ENCODE data around the gene RPLP2. TPM values are rescaled to one million over a fixed set of nuclear protein-coding genes. Genes with fewer than 3 reads are reported as not detected.

Gene RPLP2
- total and polyA plus RNA-seq, 4 donors: 441 to 2,648 (median 1,513) TPM

- no peaks in the 10 kb centered on the region for H3K27me3 ChIP-seq (ENCODE audit: control insufficient read depth in 3 of 3, insufficient read depth in 3 of 3, low read length in 2 of 3)
- peaks cover 4 to 46% (median 18%) of the 10 kb centered on the region in 4 donors for H3K36me3 ChIP-seq (ENCODE audit: control insufficient read depth in 4 of 4, insufficient read depth in 4 of 4, low read length in 4 of 4)
- H3K27ac ChIP-seq (ENCODE audit: low read depth in 1 of 2, low read length in 1 of 2): peak overlapping the region in 1 of 2 donors; percentile 15
- no peak for DNase-seq
- H3K4me3 ChIP-seq: no peak overlapping the region
- H3K4me1 ChIP-seq (ENCODE audit: control insufficient read depth in 5 of 5, insufficient read depth in 5 of 5, low read length in 5 of 5): peaks cover 6 to 29% (median 10%) of the 10 kb centered on the region in 5 donors
- no peak for ATAC-seq (ENCODE audit: insufficient read depth, low FRiP score)
- TF ChIP-seq CTCF (IDR thresholded peaks at IDR 0.05; ENCODE audit: control extremely low read depth, extremely low read depth): no peak
- no peak overlapping the region for H3K9ac ChIP-seq (ENCODE audit: insufficient read depth in 1 of 2, low read length in 2 of 2)
- 82 to 83% methylated on average over 8 of the region's 8 CpGs for WGBS, 2 donors
- no peaks in the 10 kb centered on the region for H3K9me3 ChIP-seq (ENCODE audit: control insufficient read depth in 4 of 4, insufficient read depth in 3 of 4, low read length in 3 of 4)
These were observed 28.2 kb downstream of the RPLP2 start for GRCh38 chr11:837990-838307.

- no peak for DNase-seq
- no peaks in the 10 kb centered on the region for H3K9me3 ChIP-seq (ENCODE audit: control insufficient read depth in 4 of 4, insufficient read depth in 3 of 4, low read length in 3 of 4)
- H3K27ac ChIP-seq (ENCODE audit: low read depth in 1 of 2, low read length in 1 of 2): peak overlapping the region in 1 of 2 donors; percentile 48
- H3K4me3 ChIP-seq: no peak overlapping the region
- no peak overlapping the region for H3K9ac ChIP-seq (ENCODE audit: insufficient read depth in 1 of 2, low read length in 2 of 2)
- no peak for TF ChIP-seq CTCF (IDR thresholded peaks at IDR 0.05; ENCODE audit: control extremely low read depth, extremely low read depth)
- H3K36me3 ChIP-seq (ENCODE audit: control insufficient read depth in 4 of 4, insufficient read depth in 4 of 4, low read length in 4 of 4): peaks cover 4 to 46% (median 18%) of the 10 kb centered on the region in 4 donors
- peaks cover 6 to 29% (median 14%) of the 10 kb centered on the region in 5 donors for H3K4me1 ChIP-seq (ENCODE audit: control insufficient read depth in 5 of 5, insufficient read depth in 5 of 5, low read length in 5 of 5)
- no peak for ATAC-seq (ENCODE audit: insufficient read depth, low FRiP score)
- no peaks in the 10 kb centered on the region for H3K27me3 ChIP-seq (ENCODE audit: control insufficient read depth in 3 of 3, insufficient read depth in 3 of 3, low read length in 2 of 3)
- WGBS, 2 donors: 65 to 68% methylated on average over 17 of the region's 17 CpGs
These were observed 28.9 kb downstream of the RPLP2 start for GRCh38 chr11:838441-839279.

- peaks cover 6 to 27% (median 15%) of the 10 kb centered on the region in 5 donors for H3K4me1 ChIP-seq (ENCODE audit: control insufficient read depth in 5 of 5, insufficient read depth in 5 of 5, low read length in 5 of 5)
- WGBS, 2 donors: 92 to 96% methylated on average over 5 of the region's 5 CpGs
- peaks cover 4 to 46% (median 18%) of the 10 kb centered on the region in 4 donors for H3K36me3 ChIP-seq (ENCODE audit: control insufficient read depth in 4 of 4, insufficient read depth in 4 of 4, low read length in 4 of 4)
These were observed 29.5 kb downstream of the RPLP2 start for GRCh38 chr11:839280-839623.

More at GRCh38 chr11:839280-839623, 29.5 kb downstream of the RPLP2 start:
- TF ChIP-seq CTCF (IDR thresholded peaks at IDR 0.05; ENCODE audit: control extremely low read depth, extremely low read depth): no peak
- ATAC-seq (ENCODE audit: insufficient read depth, low FRiP score): no peak
- no peak overlapping the region for H3K4me3 ChIP-seq
- no peak for DNase-seq
- no peaks in the 10 kb centered on the region for H3K9me3 ChIP-seq (ENCODE audit: control insufficient read depth in 4 of 4, insufficient read depth in 3 of 4, low read length in 3 of 4)
- no peak overlapping the region for H3K27ac ChIP-seq (ENCODE audit: low read depth in 1 of 2, low read length in 1 of 2)
- H3K27me3 ChIP-seq (ENCODE audit: control insufficient read depth in 3 of 3, insufficient read depth in 3 of 3, low read length in 2 of 3): no peaks in the 10 kb centered on the region
- no peak overlapping the region for H3K9ac ChIP-seq (ENCODE audit: insufficient read depth in 1 of 2, low read length in 2 of 2)

Measured in lung (tissue), 12 donors.